KMS-11 (cell line): ENCODE results near the gene PPP1R14B.

ENCODE experiments used
- H2AFZ ChIP-seq: fragments of 200-600 bp; sonication (generic); 2 replicates; pipeline ENCODE4 v1.6.1; 2016; ENCODE audit warnings: antibody characterized with exemption, mixed run types, low read depth
- H3K27ac ChIP-seq: fragments of 200-600 bp; sonication (generic); 2 replicates; pipeline ENCODE4 v1.6.1; 2016; ENCODE audit warnings: mild to moderate bottlenecking, mixed run types
- H3K27me3 ChIP-seq: fragments of 200-600 bp; sonication (generic); 2 replicates; pipeline ENCODE4 v1.6.1; 2017; ENCODE audit warnings: mild to moderate bottlenecking, low read depth, mixed run types, moderate library complexity; ENCODE audit not compliant: insufficient read depth
- H3K36me3 ChIP-seq: fragments of 200-600 bp; sonication (generic); 2 replicates; pipeline ENCODE4 v1.6.1; 2017; ENCODE audit warnings: mild to moderate bottlenecking, mixed run types; ENCODE audit not compliant: insufficient read depth
- H3K4me1 ChIP-seq: fragments of 200-600 bp; sonication (generic); 2 replicates; pipeline ENCODE4 v1.6.1; 2016; ENCODE audit warnings: mild to moderate bottlenecking, low read depth, mixed run types; ENCODE audit not compliant: poor library complexity, severe bottlenecking
- H3K4me2 ChIP-seq: fragments of 200-600 bp; sonication (generic); 2 replicates; pipeline ENCODE4 v1.7.0; 2016; ENCODE audit warnings: mild to moderate bottlenecking, mixed run types
- H3K4me3 ChIP-seq: fragments of 200-600 bp; sonication (generic); IDR thresholded peaks from 2 replicates; pipeline ENCODE4 v1.6.1; 2017; ENCODE audit warnings: low read depth, low read length, mixed read lengths; ENCODE audit not compliant: insufficient read depth
- H3K79me2 ChIP-seq: fragments of 200-600 bp; sonication (generic); 2 replicates; pipeline ENCODE4 v1.6.1; 2016; ENCODE audit warnings: low read depth, mixed run types; ENCODE audit not compliant: insufficient read depth
- H3K9ac ChIP-seq: fragments of 200-600 bp; sonication (generic); 2 replicates; pipeline ENCODE4 v1.6.1; 2016; ENCODE audit warnings: mild to moderate bottlenecking, mixed run types
- H4K20me1 ChIP-seq: fragments of 200-600 bp; sonication (generic); 2 replicates; pipeline ENCODE4 v1.6.1; 2016; ENCODE audit warnings: mild to moderate bottlenecking, mixed run types; ENCODE audit not compliant: insufficient read depth
- TF ChIP-seq, protein P1 (sequence below): fragments of 200-600 bp; sonication (generic); conservative IDR thresholded peaks from 2 replicates; pipeline ENCODE4 v1.6.1; 2017; ENCODE audit warnings: low read depth, mild to moderate bottlenecking, antibody characterized with exemption, low read length, moderate library complexity, mixed read lengths

PPP1R14B gene

GRCh38 chr11:64211181-64211872 lies 35.4 kb downstream of the PPP1R14B start:
- no peaks in the 10 kb centered on the region for H3K36me3 ChIP-seq
- H3K79me2 ChIP-seq: no peaks in the 10 kb centered on the region; the same call in 1 of the 2 replicates
- no peak overlapping the region for H3K4me3 ChIP-seq
- H3K27ac ChIP-seq: no peak overlapping the region
- no peaks in the 10 kb centered on the region for H4K20me1 ChIP-seq
- no peak overlapping the region for H3K4me2 ChIP-seq
- TF ChIP-seq, protein P1, sequence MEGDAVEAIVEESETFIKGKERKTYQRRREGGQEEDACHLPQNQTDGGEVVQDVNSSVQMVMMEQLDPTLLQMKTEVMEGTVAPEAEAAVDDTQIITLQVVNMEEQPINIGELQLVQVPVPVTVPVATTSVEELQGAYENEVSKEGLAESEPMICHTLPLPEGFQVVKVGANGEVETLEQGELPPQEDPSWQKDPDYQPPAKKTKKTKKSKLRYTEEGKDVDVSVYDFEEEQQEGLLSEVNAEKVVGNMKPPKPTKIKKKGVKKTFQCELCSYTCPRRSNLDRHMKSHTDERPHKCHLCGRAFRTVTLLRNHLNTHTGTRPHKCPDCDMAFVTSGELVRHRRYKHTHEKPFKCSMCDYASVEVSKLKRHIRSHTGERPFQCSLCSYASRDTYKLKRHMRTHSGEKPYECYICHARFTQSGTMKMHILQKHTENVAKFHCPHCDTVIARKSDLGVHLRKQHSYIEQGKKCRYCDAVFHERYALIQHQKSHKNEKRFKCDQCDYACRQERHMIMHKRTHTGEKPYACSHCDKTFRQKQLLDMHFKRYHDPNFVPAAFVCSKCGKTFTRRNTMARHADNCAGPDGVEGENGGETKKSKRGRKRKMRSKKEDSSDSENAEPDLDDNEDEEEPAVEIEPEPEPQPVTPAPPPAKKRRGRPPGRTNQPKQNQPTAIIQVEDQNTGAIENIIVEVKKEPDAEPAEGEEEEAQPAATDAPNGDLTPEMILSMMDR: no peak
- no peak overlapping the region for H3K9ac ChIP-seq
- H2AFZ ChIP-seq: no peak overlapping the region
- H3K27me3 ChIP-seq: no peaks in the 10 kb centered on the region
- peaks cover 6% of the 10 kb centered on the region for H3K4me1 ChIP-seq

DNA sequence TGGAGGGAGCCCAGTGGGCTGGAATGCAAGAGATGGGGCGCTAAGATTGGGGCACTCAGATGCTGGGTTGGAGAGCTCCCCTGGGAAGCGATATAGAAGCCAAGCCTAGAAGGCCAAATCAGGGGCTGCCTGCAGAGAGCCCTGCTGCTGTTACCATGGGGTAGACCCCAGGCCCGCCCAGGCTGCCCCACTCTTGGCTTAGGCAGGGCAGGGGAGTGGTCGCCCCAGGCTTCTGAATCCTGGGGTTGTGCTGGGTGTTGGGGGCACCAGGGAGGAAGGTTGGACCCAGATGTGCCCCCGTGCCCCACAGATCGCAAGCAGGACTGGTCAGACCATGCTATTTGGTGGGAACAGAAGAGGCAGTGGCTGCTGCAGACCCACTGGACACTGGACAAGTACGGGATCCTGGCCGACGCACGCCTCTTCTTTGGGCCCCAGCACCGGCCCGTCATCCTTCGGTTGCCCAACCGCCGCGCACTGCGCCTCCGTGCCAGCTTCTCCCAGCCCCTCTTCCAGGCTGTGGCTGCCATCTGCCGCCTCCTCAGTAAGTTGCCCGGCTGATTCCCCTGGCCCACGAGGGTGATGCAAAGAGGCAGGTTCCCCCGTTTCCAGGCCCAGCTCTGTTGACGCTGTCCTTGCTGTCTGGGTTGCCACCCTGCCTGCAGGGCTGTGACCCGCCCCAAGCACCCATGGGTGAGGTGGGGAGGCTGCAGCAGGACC lies 36.3 kb downstream of the PPP1R14B start:
- no peaks in the 10 kb centered on the region for H3K36me3 ChIP-seq

DNA sequence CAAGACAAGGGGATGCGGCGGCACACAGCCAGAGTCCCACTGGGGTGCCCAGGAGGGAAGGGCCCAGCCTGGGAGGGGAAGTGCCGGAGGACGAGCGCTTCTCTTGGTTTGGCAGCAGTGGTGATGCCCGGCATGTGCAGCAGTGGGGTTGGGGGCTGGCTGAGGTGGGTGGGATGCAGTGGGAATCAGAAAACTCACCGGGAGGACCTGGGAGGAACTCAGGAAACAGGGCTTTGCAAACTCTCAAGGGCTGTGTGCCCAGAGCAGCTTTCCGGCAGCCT lies 37.2 kb downstream of the PPP1R14B start:
- TF ChIP-seq, protein P1: no peak
- no peaks in the 10 kb centered on the region for H3K27me3 ChIP-seq
- H3K79me2 ChIP-seq: no peaks in the 10 kb centered on the region; the same call in 1 of the 2 replicates
- no peak overlapping the region for H3K4me3 ChIP-seq
- H3K36me3 ChIP-seq: no peaks in the 10 kb centered on the region
- no peaks in the 10 kb centered on the region for H4K20me1 ChIP-seq
- H2AFZ ChIP-seq: no peak overlapping the region
- peaks cover 19% of the 10 kb centered on the region for H3K4me1 ChIP-seq
- no peak overlapping the region for H3K9ac ChIP-seq
- H3K27ac ChIP-seq: no peak overlapping the region
- no peak overlapping the region for H3K4me2 ChIP-seq

More for the DNA sequence above, 36.3 kb downstream of the PPP1R14B start:
- Histone ChIP-seq H3K27ac (no peak overlapping the region), H4K20me1 (no peaks in the 10 kb centered on the region), H3K79me2 (no peaks in the 10 kb centered on the region; the same call in 1 of the 2 replicates), H3K4me1 (peaks cover 10% of the 10 kb centered on the region), H3K4me2 (no peak overlapping the region), H2AFZ (no peak overlapping the region), H3K27me3 (no peaks in the 10 kb centered on the region), H3K9ac (no peak overlapping the region), H3K4me3 (no peak overlapping the region)
- TF ChIP-seq, protein P1: no peak

GRCh38 chr11:64208796-64209562 lies 37.8 kb downstream of the PPP1R14B start:
- no peak overlapping the region for H3K4me3 ChIP-seq
- peaks cover 25% of the 10 kb centered on the region for H3K4me1 ChIP-seq
- H3K27me3 ChIP-seq: no peaks in the 10 kb centered on the region
- no peak overlapping the region for H2AFZ ChIP-seq
- no peaks in the 10 kb centered on the region; the same call in 1 of the 2 replicates for H3K79me2 ChIP-seq
- no peak overlapping the region for H3K4me2 ChIP-seq
- TF ChIP-seq, protein P1: no peak
- no peak overlapping the region for H3K27ac ChIP-seq
- H3K36me3 ChIP-seq: no peaks in the 10 kb centered on the region
- no peak overlapping the region for H3K9ac ChIP-seq
- 0 out of 2 replicates have a peak, but pooled peaks cover 3% of the 10 kb centered on the region for H4K20me1 ChIP-seq
